Stimulated activated CD8-positive, alpha-beta memory T cell treated with anti-CD3 and anti-CD28 coated beads, Interleukin-4, amount 100 ng/mL, for 1 hour (primary cell): ENCODE data around the gene BIRC5.
A peak's percentile ranks its signal among the peaks of the same experiment; 100 is the strongest.
"Not testable (repeated sequence)": the region's sequence is repeated elsewhere in the genome, so short reads cannot be mapped to it uniquely, and the experiment has no call there.

ENCODE experiments used
- DNase-seq, 2 donors: peaks; one replicate each; pipeline ENCODE4 v3.0.0-alpha.2; 2020; ENCODE audit warnings: low read depth in 2 of 2, low spot score in 1 of 2

BIRC5 gene

GRCh38 chr17:78238823-78239488 is 24.9 kb downstream of the BIRC5 start:
- no peak for DNase-seq

GRCh38 chr17:78239489-78239931 is 25.5 kb downstream of the BIRC5 start:
- DNase-seq: no peak

- DNase-seq: no peak
Observed at GRCh38 chr17:78240012-78240655, 26.1 kb downstream of the BIRC5 start.

- no peak for DNase-seq
Observed at GRCh38 chr17:78240839-78241238, 26.8 kb downstream of the BIRC5 start.

- DNase-seq: no peak
Observed at GRCh38 chr17:78241277-78242023, 27.4 kb downstream of the BIRC5 start.

DNA sequence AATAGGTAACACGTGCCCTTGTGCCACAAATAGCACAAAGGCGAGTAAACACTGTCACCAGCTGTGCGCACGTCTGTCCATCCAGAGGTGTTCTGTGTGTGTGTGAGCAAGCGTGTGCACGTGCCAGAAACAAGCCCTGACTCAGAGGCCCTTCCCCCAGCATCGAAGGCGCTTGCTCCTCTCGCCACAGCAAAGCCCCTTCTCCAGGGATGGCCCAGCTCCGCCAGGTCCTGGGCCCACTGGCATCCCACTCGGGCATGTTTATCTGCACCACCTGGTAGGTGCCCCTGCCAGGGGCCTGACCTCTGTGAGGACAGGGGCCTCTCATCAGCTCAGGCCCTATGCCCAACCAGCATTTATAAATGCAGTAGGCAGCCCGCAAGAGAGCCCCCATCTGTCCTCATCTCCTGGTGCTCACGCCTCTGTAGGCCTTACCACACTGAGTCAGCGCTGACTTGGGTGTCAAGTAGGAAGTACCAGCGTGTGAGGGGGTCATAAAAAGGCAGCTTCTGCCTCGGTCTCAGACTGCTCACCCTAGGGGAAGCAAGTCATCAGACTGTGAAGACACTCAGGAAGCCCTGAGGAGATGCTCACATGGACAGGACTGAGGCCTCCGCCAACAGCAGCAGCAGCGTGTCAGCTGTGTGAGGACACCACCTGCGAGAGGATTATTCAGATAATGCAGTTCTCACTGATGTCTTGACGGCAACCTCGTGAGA is 28.1 kb downstream of the BIRC5 start:
- no peak for DNase-seq

- DNase-seq: no peak
Observed at GRCh38 chr17:78247304-78247703, 33.3 kb downstream of the BIRC5 start.

GRCh38 chr17:78248051-78248914 is 34.2 kb downstream of the BIRC5 start:
- no peak for DNase-seq

GRCh38 chr17:78249074-78249817 is 35.2 kb downstream of the BIRC5 start:
- DNase-seq: no peak

GRCh38 chr17:78249818-78250806 is 36.1 kb downstream of the BIRC5 start:
- DNase-seq: no peak

GRCh38 chr17:78250891-78251772 is 37.1 kb downstream of the BIRC5 start:
- peak; percentile 60 to 70 for DNase-seq

- no peak for DNase-seq
Observed at GRCh38 chr17:78251773-78252103, 37.7 kb downstream of the BIRC5 start.

- peak; percentile 16 to 52 for DNase-seq
Observed at GRCh38 chr17:78252111-78252634, 38.1 kb downstream of the BIRC5 start.

DNA sequence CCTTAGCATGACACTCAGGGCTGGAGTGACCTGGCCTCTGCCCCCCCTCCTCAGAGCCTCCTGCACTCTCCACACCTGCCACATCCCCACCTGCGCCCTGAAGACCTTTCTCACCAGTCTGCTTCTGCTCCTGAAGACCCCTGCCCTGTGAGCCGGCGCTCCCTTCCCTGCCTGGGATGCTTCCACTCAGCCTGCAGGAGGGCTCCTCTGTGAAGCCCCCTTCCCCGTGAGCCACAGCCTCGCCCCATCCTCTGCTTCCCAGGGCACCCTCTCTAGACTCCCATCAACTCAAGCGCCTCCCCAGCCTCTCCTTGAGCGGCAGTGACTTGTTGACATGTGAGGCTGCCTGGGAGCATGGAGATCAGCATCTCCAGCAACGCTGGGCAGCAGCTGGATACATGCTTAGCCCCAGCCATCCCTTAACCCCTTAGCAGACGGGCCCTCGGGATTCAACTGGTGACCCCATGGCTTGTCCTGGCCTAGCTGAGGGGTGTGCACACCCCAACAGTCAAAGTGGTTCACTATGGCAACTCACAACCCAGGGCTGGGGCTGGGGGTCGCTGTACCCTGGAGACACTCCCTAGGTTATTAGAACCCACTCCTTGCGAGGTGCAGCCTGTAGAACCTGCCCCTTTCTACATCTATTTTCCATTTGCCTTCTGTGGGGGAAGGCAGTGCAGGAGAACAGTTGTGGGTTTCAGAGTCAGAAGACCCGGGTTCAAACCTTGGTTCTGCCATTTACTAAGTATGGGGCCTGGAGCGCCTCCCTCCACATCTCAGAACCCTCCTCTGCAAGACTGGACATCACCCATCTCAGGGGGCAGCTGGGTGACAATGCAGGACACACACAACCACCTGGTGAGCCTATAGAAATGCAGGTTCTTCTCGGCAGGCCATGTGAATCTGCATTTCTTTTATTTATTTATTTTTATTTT is 38.9 kb downstream of the BIRC5 start:
- DNase-seq: no peak

DNA sequence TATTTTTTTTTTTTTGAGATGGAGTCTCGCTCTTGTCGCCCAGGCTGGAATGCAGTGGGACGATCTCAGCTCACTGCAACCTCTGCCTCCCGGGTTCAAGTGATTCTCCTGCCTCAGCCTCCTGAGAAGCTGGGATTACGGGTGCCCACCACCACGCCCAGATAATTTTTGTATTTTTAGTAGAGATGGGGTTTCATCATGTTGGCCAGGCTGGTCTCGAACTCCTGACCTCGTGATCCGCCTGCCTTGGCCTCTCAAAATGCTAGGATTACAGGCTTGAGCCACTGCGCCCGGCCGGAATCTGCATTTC is 39.5 kb downstream of the BIRC5 start:
- DNase-seq: not testable (repeated sequence)

DNA sequence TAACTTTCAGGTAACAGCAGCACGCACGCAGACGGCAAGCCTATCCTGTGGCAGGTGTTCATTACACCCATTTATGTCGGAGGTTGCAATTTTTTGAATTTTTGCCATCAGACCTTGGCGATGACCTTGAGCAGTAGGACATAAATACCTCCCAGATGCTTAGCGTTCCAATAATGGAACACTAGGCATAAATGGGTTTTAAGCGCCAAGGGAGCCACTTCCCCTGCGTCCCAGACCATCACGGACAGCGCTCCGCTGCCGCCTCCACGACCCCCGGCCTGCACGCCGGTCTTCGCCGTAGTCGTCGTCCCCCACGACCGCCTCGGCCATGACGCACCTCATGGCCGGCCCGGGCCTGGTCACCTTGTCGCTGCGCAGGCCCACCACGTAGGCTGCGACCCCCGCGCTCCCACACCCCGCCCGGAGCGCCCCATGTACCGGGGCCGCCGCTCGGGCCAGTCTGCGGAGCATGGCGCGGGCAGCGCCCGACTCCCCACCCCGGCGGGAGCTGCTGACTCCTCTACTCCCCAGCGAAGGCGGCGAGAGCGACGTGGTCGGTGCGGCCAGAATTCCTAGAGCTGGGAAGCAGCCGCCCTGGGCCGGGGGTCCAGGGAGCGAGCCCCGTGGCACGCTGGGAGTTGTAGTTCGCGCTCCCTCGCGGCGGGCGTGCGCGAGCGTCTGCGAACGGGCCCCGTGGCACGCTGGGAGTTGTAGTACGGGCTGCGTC is 40.1 kb downstream of the BIRC5 start:
- peak; percentile 42 to 62 for DNase-seq
